Vagina (tissue), 2 donors: Measurements from ENCODE around the gene PCNA. TPM values are rescaled to one million over a fixed set of nuclear protein-coding genes. Genes with fewer than 3 reads are reported as not detected.
A peak's percentile ranks its signal among the peaks of the same experiment; 100 is the strongest.
"Not testable (repeated sequence)": the region's sequence is repeated elsewhere in the genome, so short reads cannot be mapped to it uniquely, and the experiment has no call there.

ENCODE experiments used
- DNase-seq, 2 donors: peaks; one replicate each; pipeline ENCODE4 v3.0.0-alpha.2; 2017; ENCODE audit errors: extremely low spot score in 2 of 2
- H3K27ac ChIP-seq: fragments of 200-600 bp; sonication (generic); one replicate; pipeline ENCODE4 v1.5.1; 2019
- H3K27me3 ChIP-seq: fragments of 200-600 bp; sonication (generic); one replicate; pipeline ENCODE4 v1.5.1; 2019
- H3K36me3 ChIP-seq, 2 donors: fragments of 200-600 bp; sonication (generic); one replicate each; pipeline ENCODE4 v1.5.1; 2017 to 2019
- H3K4me1 ChIP-seq: fragments of 200-600 bp; sonication (generic); one replicate; pipeline ENCODE4 v1.5.1; 2019
- H3K4me3 ChIP-seq, 2 donors: fragments of 200-600 bp; sonication (generic); 1 replicate in 1 of 2; 2 replicates in 1 of 2; pipeline ENCODE4 v1.5.1; 2016 to 2019
- H3K9me3 ChIP-seq: fragments of 200-600 bp; sonication (generic); one replicate; pipeline ENCODE4 v1.5.1; 2019
- CTCF ChIP-seq, 3 experiments: fragments of 450-650 bp in 2 of 3; fragments of 200-600 bp in 1 of 3; sonication (generic) in 1 of 3; IDR thresholded peaks; one replicate each; pipeline ENCODE4 v1.5.1; 2017 to 2019; ENCODE audit warnings: antibody characterized with exemption in 3 of 3, mild to moderate bottlenecking in 2 of 3, moderate library complexity in 2 of 3
- POLR2A ChIP-seq, 2 donors: fragments of 450-650 bp; IDR thresholded peaks; one replicate each; pipeline ENCODE4 v1.6.1; 2017; ENCODE audit warnings: antibody characterized with exemption in 2 of 2, mild to moderate bottlenecking in 2 of 2, moderate library complexity in 2 of 2
- POLR2AphosphoS5 ChIP-seq, 2 donors: sonication (generic); formaldehyde crosslinking; IDR thresholded peaks; one replicate each; pipeline ENCODE4 v1.9.0; 2017; ENCODE audit warnings: antibody characterized with exemption in 2 of 2, mild to moderate bottlenecking in 2 of 2, low read depth in 1 of 2; ENCODE audit not compliant: insufficient read depth in 1 of 2
- intact Hi-C: fragments of 100-400 bp; cut with DNase I; formaldehyde crosslinking; loops from one replicate; pipeline ENCODE4 v1.15.1; 2023
- total RNA-seq: library from RNA; depleted of rRNA; stranded (reverse); fragments of >200 nt; gene quantifications from one replicate; pipeline ENCODE4 v1.2.3, GENCODE V29; 2016

PCNA gene
- total RNA-seq, 1 donor from 2014 or later = 42.2 TPM

GRCh38 chr20:5074232-5074674, 45.5 kb downstream of the PCNA start:
- Histone ChIP-seq H3K27me3 (no peaks in the 10 kb centered on the region), H3K4me1 (peaks cover 17% of the 10 kb centered on the region), H3K27ac (peak overlapping the region; percentile 34), H3K9me3 (no peaks in the 10 kb centered on the region), H3K36me3 (no peaks in the 10 kb centered on the region), H3K4me3 (no peak overlapping the region)
- TF ChIP-seq POLR2AphosphoS5 (IDR thresholded peaks at IDR 0.05; ENCODE audit: insufficient read depth in 1 of 2, low read depth in 1 of 2) (no peak), CTCF (IDR thresholded peaks at IDR 0.05) (no peak), POLR2A (IDR thresholded peaks at IDR 0.05) (no peak)
- intact Hi-C loops = no loop called here
- no peak for DNase-seq

GRCh38 chr20:5073660-5074231, 46.0 kb downstream of the PCNA start:
- H3K27ac ChIP-seq = peak overlapping the region; percentile 34
- no peak overlapping the region for H3K4me3 ChIP-seq
- H3K4me1 ChIP-seq = peaks cover 17% of the 10 kb centered on the region
- H3K27me3 ChIP-seq = no peaks in the 10 kb centered on the region
- H3K9me3 ChIP-seq = no peaks in the 10 kb centered on the region
- no peak for DNase-seq
- TF ChIP-seq POLR2AphosphoS5 (IDR thresholded peaks at IDR 0.05; ENCODE audit: insufficient read depth in 1 of 2, low read depth in 1 of 2) = no peak
- TF ChIP-seq POLR2A (IDR thresholded peaks at IDR 0.05) = no peak
- TF ChIP-seq CTCF (IDR thresholded peaks at IDR 0.05) = no peak
- no peaks in the 10 kb centered on the region for H3K36me3 ChIP-seq
- intact Hi-C loops = no loop called here

- peak overlapping the region; percentile 34 for H3K27ac ChIP-seq
- TF ChIP-seq CTCF (IDR thresholded peaks at IDR 0.05) (no peak), POLR2AphosphoS5 (IDR thresholded peaks at IDR 0.05; ENCODE audit: insufficient read depth in 1 of 2, low read depth in 1 of 2) (no peak), POLR2A (IDR thresholded peaks at IDR 0.05) (no peak)
- no peaks in the 10 kb centered on the region for H3K27me3 ChIP-seq
- no peaks in the 10 kb centered on the region for H3K9me3 ChIP-seq
- intact Hi-C loops = no loop called here
- peaks cover 17% of the 10 kb centered on the region for H3K4me1 ChIP-seq
- H3K36me3 ChIP-seq = no peaks in the 10 kb centered on the region
- no peak overlapping the region for H3K4me3 ChIP-seq
- DNase-seq = no peak
Observed at GRCh38 chr20:5072756-5073659, 46.8 kb downstream of the PCNA start.

- peaks cover 17% of the 10 kb centered on the region for H3K4me1 ChIP-seq
- H3K27ac ChIP-seq, intact Hi-C loops, H3K36me3 ChIP-seq, DNase-seq, H3K4me3 ChIP-seq, H3K27me3 ChIP-seq, H3K9me3 ChIP-seq: not testable (repeated sequence)
Observed at GRCh38 chr20:5071942-5072341, 47.8 kb downstream of the PCNA start.

GRCh38 chr20:5070570-5070969, 49.2 kb downstream of the PCNA start:
- Histone ChIP-seq H3K27me3 (no peaks in the 10 kb centered on the region), H3K9me3 (no peaks in the 10 kb centered on the region), H3K4me3 (no peak overlapping the region), H3K4me1 (peaks cover 23% of the 10 kb centered on the region), H3K27ac (no peak overlapping the region), H3K36me3 (no peaks in the 10 kb centered on the region)
- no peak for TF ChIP-seq POLR2A (IDR thresholded peaks at IDR 0.05)
- no peak for TF ChIP-seq POLR2AphosphoS5 (IDR thresholded peaks at IDR 0.05; ENCODE audit: insufficient read depth in 1 of 2, low read depth in 1 of 2)
- TF ChIP-seq CTCF (IDR thresholded peaks at IDR 0.05) = no peak
- no peak for DNase-seq
- intact Hi-C loops = no loop called here
